Cardiac fibroblast (primary cell): ENCODE results near the gene SETD1A.

Source experiments
- DNase-seq, 2 donors: peaks; one replicate each; pipeline versions ENCODE4 v3.0.0 to v3.0.0-alpha.2; 2010; ENCODE audit warnings: low read depth in 2 of 2
- H3K4me3 ChIP-seq, 2 donors: replicated peaks in 1 of 2; 1 replicate in 1 of 2; 2 replicates in 1 of 2; pipeline ENCODE4 v1.5.1; 2011; ENCODE audit warnings: low read depth in 2 of 2, low read length in 2 of 2, mild to moderate bottlenecking in 2 of 2, moderate library complexity in 1 of 2
- TF ChIP-seq, protein P1 (sequence below): IDR thresholded peaks from one replicate; pipeline ENCODE4 v1.5.1; 2011; ENCODE audit warnings: low read depth, mild to moderate bottlenecking, low read length, inconsistent platforms

SETD1A gene

DNA sequence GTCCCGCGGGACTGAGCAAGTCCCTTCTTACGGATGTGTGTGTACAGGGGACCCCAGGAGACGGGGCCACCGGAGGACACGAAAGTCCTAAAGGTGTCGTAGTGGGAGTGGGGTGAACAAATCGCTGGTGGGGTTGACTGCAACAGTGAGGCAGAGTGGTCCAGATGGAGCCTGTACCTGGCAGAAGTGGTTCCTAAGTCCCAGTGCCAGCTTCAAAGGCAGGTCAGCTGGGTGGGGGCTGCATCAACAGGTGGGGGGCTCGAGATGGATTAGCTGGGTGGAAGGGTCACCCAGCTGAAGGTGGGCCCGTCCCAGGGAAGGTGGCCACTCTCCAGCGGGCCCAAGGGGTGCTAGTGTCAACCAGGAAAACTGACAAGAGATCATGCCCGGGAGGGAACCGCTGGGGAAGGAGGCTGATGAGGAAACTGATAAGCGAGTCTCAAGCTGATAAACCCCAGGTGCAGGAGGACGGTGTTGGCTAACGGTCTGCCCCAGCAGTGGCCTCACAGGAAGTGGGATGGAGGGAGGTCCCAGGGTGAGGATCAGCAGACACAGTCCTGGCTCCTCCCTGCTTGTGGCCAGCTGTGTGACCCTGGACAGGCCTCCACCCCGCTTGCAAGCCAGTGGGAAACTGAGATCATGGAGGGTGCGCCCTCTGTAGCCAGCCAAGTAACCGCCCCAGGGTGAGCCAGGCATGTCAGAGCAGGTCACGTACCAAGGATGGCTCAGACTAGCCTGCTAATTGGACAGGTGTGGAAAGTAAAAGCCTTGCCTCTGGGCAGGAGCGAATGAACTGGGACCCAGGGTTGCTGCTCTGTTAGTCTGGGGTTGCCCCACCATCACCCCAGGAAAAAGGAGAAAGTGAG is 7.7 kb upstream of the SETD1A start:
- H3K4me3 ChIP-seq, result peak overlapping the region; percentile 83 to 86
- peak; percentile 90 to 93 for DNase-seq
- TF ChIP-seq, protein P1, sequence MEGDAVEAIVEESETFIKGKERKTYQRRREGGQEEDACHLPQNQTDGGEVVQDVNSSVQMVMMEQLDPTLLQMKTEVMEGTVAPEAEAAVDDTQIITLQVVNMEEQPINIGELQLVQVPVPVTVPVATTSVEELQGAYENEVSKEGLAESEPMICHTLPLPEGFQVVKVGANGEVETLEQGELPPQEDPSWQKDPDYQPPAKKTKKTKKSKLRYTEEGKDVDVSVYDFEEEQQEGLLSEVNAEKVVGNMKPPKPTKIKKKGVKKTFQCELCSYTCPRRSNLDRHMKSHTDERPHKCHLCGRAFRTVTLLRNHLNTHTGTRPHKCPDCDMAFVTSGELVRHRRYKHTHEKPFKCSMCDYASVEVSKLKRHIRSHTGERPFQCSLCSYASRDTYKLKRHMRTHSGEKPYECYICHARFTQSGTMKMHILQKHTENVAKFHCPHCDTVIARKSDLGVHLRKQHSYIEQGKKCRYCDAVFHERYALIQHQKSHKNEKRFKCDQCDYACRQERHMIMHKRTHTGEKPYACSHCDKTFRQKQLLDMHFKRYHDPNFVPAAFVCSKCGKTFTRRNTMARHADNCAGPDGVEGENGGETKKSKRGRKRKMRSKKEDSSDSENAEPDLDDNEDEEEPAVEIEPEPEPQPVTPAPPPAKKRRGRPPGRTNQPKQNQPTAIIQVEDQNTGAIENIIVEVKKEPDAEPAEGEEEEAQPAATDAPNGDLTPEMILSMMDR, result no peak

- H3K4me3 ChIP-seq, result peak overlapping the region; percentile 83 to 86
- TF ChIP-seq, protein P1, result no peak
- no peak for DNase-seq
Measured at GRCh38 chr16:30950516-30951065, 7.0 kb upstream of the SETD1A start.

DNA sequence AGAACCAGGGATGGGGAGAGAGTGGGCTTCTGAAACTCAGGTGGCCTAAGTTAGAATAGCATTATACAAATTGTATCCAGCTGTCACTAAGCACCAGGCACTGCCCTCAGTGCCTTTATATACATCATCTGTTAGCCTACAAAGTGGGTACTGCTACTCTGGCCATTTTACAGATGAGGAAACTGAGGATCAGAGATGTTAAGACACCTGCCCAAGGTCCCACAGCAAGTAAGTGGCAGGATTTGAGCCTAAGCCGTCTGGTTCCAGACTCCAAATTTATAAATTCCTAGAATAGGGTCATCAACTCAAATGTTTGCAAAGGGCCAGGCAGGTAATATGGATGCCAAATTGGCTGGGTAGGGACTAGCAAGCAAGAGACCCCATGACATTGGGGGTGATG is 6.4 kb upstream of the SETD1A start:
- TF ChIP-seq, protein P1, result no peak
- no peak for DNase-seq
- H3K4me3 ChIP-seq, result no peak overlapping the region

- TF ChIP-seq, protein P1, result no peak
- no peak overlapping the region for H3K4me3 ChIP-seq
- DNase-seq, result peak; percentile 77 to 95
Measured at GRCh38 chr16:30951750-30952149, 5.8 kb upstream of the SETD1A start.

- TF ChIP-seq, protein P1, result no peak
- H3K4me3 ChIP-seq, result no peak overlapping the region
- no peak for DNase-seq
Measured at GRCh38 chr16:30953111-30953510, 4.4 kb upstream of the SETD1A start.

DNA sequence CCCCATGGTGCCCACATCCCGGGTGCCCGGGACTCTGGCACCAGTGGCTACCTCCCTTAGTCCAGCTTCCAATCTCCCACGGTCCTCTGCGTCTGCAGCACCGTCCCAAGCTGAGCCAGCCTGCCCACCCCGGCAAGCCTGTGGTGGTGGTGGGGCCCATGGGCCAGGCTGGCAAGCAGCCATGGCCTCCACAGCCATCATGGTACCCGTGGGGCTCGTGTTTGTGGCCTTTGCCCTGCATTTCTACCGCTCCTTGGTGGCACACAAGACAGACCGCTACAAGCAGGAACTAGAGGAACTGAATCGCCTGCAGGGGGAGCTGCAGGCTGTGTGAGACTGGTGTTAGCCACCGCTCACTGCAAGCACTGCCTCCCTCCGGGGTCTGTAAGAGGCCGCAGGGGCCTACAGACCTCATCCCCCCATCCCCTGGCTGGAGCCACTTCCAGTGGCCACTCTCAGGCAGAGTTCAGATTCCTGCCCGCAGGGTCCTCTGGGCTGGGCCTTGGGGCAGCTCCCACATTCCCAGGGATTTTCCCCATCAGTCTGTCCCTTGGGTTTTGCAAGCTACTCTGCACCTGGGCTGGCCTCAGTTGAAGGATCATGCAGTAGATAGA is 3.9 kb upstream of the SETD1A start:
- peak; percentile 79 to 82 for DNase-seq
- TF ChIP-seq, protein P1, result peak; percentile 84
- no peak overlapping the region for H3K4me3 ChIP-seq
